ENCODE measurements around the gene CLDND2. TPM values are rescaled to one million over a fixed set of nuclear protein-coding genes. Genes with fewer than 3 reads are reported as not detected.

The CLDND2 gene
- total RNA-seq, 2 donors from 2014 or later = not detected

- DNase-seq (ENCODE audit: low spot score) = no peak
- Histone ChIP-seq H3K4me1 (no peaks in the 10 kb centered on the region), H3K36me3 (no peaks in the 10 kb centered on the region), H3K27me3 (no peaks in the 10 kb centered on the region), H3K9me3 (peaks cover 0 to 8% of the 10 kb centered on the region in 2 donors), H3K4me3 (no peak overlapping the region), H3K27ac (no peak overlapping the region)
- TF ChIP-seq CTCF (IDR thresholded peaks at IDR 0.05) = no peak
Measured at GRCh38 chr19:51317376-51317775, 51.4 kb downstream of the CLDND2 start.

Other genes starting within 250 kb of the CLDND2 start
- 1 to 10 TPM; 1.5 to 7.4 TPM for gene SIGLEC9, start 244.1 kb downstream of the CLDND2 start, total RNA-seq
- gene SIGLEC7, start 226.7 kb downstream of the CLDND2 start, total RNA-seq = 1 to 10 TPM in 1 of 2 donors, under 1 TPM in 1; 0.26 to 1.7 TPM
- gene CD33, start 143.9 kb downstream of the CLDND2 start, total RNA-seq = 1 to 10 TPM; 2.3 to 4.2 TPM
- gene SIGLECL1, start 117.9 kb downstream of the CLDND2 start, total RNA-seq = not detected
- under 1 TPM in 1 of 2 donors, not detected in 1; 0.31 TPM for gene IGLON5, start 57.4 kb downstream of the CLDND2 start, total RNA-seq
- gene VSIG10L, start 26.9 kb downstream of the CLDND2 start, total RNA-seq = 1 to 10 TPM in 1 of 2 donors, under 1 TPM in 1; 0.79 to 1.1 TPM
- 100 to 1,000 TPM; 385 TPM for gene ETFB, start 2.6 kb downstream of the CLDND2 start, total RNA-seq
- gene NKG7, start 3.7 kb upstream of the CLDND2 start, total RNA-seq = 1 to 10 TPM; 1.4 to 1.8 TPM
- gene LIM2, start 19.0 kb upstream of the CLDND2 start, total RNA-seq = not detected
- gene C19orf84, start 21.6 kb upstream of the CLDND2 start, total RNA-seq = not detected
- 1 to 10 TPM in 1 of 2 donors, under 1 TPM in 1; 0.22 to 7.7 TPM for gene SIGLEC10, start 48.6 kb upstream of the CLDND2 start, total RNA-seq
- under 1 TPM; 0.08 to 0.26 TPM for gene SIGLEC8, start 89.5 kb upstream of the CLDND2 start, total RNA-seq
- not detected for gene CEACAM18, start 109.5 kb upstream of the CLDND2 start, total RNA-seq
- not detected for gene SIGLEC12, start 132.8 kb upstream of the CLDND2 start, total RNA-seq
- gene SIGLEC6, start 162.7 kb upstream of the CLDND2 start, total RNA-seq = under 1 TPM; 0.16 to 0.44 TPM
- gene ZNF175, start 202.3 kb upstream of the CLDND2 start, total RNA-seq = 1 to 10 TPM; 3.0 to 4.6 TPM